ENCODE data around the gene ATP6V0E1.

GRCh38 chr5:172956936-172957335 lies 26.6 kb upstream of the ATP6V0E1 start:
- TF ChIP-seq REST (IDR thresholded peaks at IDR 0.05; ENCODE audit: insufficient read depth in 1 of 2, low read depth in 2 of 2, low read length in 2 of 2) (no peak), SIN3A (IDR thresholded peaks at IDR 0.05; ENCODE audit: borderline replicate concordance, insufficient read depth, low read length) (no peak), TAF1 (IDR thresholded peaks at IDR 0.05; ENCODE audit: borderline replicate concordance, insufficient read depth, low read length) (no peak)
